GM19467 (cell line): ENCODE measurements around the gene MYG1.

Experiments
- ATAC-seq: cut with Tn5 transposase; IDR thresholded peaks from one replicate; pipeline ENCODE4 v1.9.1; 2021; ENCODE audit warnings: mild to moderate bottlenecking, moderate library complexity; ENCODE audit not compliant: unreplicated experiment

Gene MYG1

GRCh38 chr12:53352331-53353256 lies 53.1 kb downstream of the MYG1 start:
- no peak for ATAC-seq

GRCh38 chr12:53353257-53353655 lies 53.8 kb downstream of the MYG1 start:
- ATAC-seq, result no peak

GRCh38 chr12:53355121-53355520 lies 55.6 kb downstream of the MYG1 start:
- ATAC-seq, result no peak
